Astrocyte (in vitro differentiated cells and primary cell): ENCODE measurements around the gene FMN2.

Experiments used
- CTCF ChIP-seq: IDR thresholded peaks from 2 replicates; pipeline ENCODE4 v1.5.1; 2011; ENCODE audit warnings: low read depth, mild to moderate bottlenecking, inconsistent platforms, low read length, moderate library complexity; ENCODE audit not compliant: insufficient read depth
- EZH2 ChIP-seq: IDR thresholded peaks from 2 replicates; pipeline ENCODE4 v1.6.1; 2012; ENCODE audit warnings: mild to moderate bottlenecking, low read length, inconsistent platforms; ENCODE audit not compliant: insufficient read depth

- TF ChIP-seq CTCF (no peak), EZH2 (no peak)
Measured at GRCh38 chr1:240282061-240282830, 190.6 kb downstream of the FMN2 start.
